ENCODE results near the gene TMEM154. TPM values are rescaled to one million over a fixed set of nuclear protein-coding genes. Genes with fewer than 3 reads are reported as not detected.

TMEM154 gene
- total and polyA plus RNA-seq, 10 of the 15 experiments (the other 5 are each of a cell fraction or from before 2014, with no cell fraction given), result 5.1 to 41.4 (median 18.2) TPM

GRCh38 chr4:152613841-152614721, 65.7 kb downstream of the TMEM154 start:
- CTCF ChIA-PET, result interaction anchor here (1.3 kb wide), 2 partner anchors 62 to 111 kb away, joined by 3 read pairs; no protein-coding TSS in a partner anchor
- no TSS peak for BruUV-seq (replicated peaks)

More at GRCh38 chr4:152613841-152614721, 65.7 kb downstream of the TMEM154 start:
- Histone ChIP-seq H3K79me2 (ENCODE audit: control insufficient read depth, insufficient read depth, low read length) (no peaks in the 10 kb centered on the region), H3K27me3 (replicated peaks in 1 of 2; ENCODE audit: control insufficient read depth in 2 of 2, insufficient read depth in 2 of 2, low read length in 1 of 2) (no peaks in the 10 kb centered on the region; a peak in 1 of 4 replicates), H3K9ac (ENCODE audit: control insufficient read depth, insufficient read depth, low read length) (no peak overlapping the region), H4K20me1 (ENCODE audit: control insufficient read depth, insufficient read depth) (no peaks in the 10 kb centered on the region), H3K4me3 (no peak overlapping the region), H3K9me3 (replicated peaks; ENCODE audit: control insufficient read depth, insufficient read depth, low read length) (no peaks in the 10 kb centered on the region), H3K4me2 (ENCODE audit: control insufficient read depth, insufficient read depth) (no peak overlapping the region), H3K27ac (ENCODE audit: control insufficient read depth, insufficient read depth) (no peak overlapping the region), H2AFZ (ENCODE audit: control insufficient read depth, low read depth, low read length) (no peak overlapping the region), H3K36me3 (ENCODE audit: control insufficient read depth in 2 of 2, insufficient read depth in 2 of 2, low read length in 1 of 2) (no peaks in the 10 kb centered on the region), H3K4me1 (ENCODE audit: control insufficient read depth, insufficient read depth, low read length) (no peaks in the 10 kb centered on the region)
- in situ Hi-C loops (cut with MboI) (no loop called here), intact Hi-C loops (cut with micrococcal nuclease; ENCODE audit: unreplicated experiment) (no loop called here)
- ChIA-PET SMC1A (ENCODE audit: uncharacterized antibody, unreplicated experiment) (no interaction called here), RAD21 (ENCODE audit: unreplicated experiment) (interaction anchor here (1.0 kb wide), 1 partner anchor 10 kb away, joined by 3 read pairs; no protein-coding TSS in a partner anchor), POLR2A (no interaction called here)
- no peak for DNase-seq (ENCODE audit: low read depth, low spot score)
- no peak for TF ChIP-seq RBBP5 (conservative IDR thresholded peaks at IDR 0.05)
- TF ChIP-seq ATF2 (IDR thresholded peaks at IDR 0.05; ENCODE audit: low read length), result no peak
- TF ChIP-seq ZZZ3 (IDR thresholded peaks at IDR 0.05; ENCODE audit: control insufficient read depth, insufficient read length, low read depth), result no peak
- TF ChIP-seq ZBED1 (IDR thresholded peaks at IDR 0.05; ENCODE audit: borderline replicate concordance), result no peak
- no peak for TF ChIP-seq PBX3 (IDR thresholded peaks at IDR 0.05; ENCODE audit: insufficient replicate concordance, low read depth, low read length)
- no peak for TF ChIP-seq HDAC6 (IDR thresholded peaks at IDR 0.05; ENCODE audit: unreplicated experiment)
- no peak for TF ChIP-seq POLR2AphosphoS2 (IDR thresholded peaks at IDR 0.05; ENCODE audit: low read depth, low read length)
- TF ChIP-seq KDM1A (IDR thresholded peaks at IDR 0.05; ENCODE audit: borderline replicate concordance), result no peak
- no peak for TF ChIP-seq MYB (IDR thresholded peaks at IDR 0.05; ENCODE audit: borderline replicate concordance, low read depth, low read length)
- WGBS (ENCODE audit: insufficient coverage, insufficient replicate concordance, low lambda C conversion rate, missing lambda C conversion rate), result 77% methylated on average over 11 of the region's 11 CpGs
- no peak; the same call in 2 of the 3 replicates for ATAC-seq
- FAIRE-seq, result no peak
